ENCODE data around the gene CAVIN1.
"Not testable (repeated sequence)": the region's sequence is repeated elsewhere in the genome, so short reads cannot be mapped to it uniquely, and the experiment has no call there.

The CAVIN1 gene

GRCh38 chr17:42406615-42407288, 16.3 kb downstream of the CAVIN1 start:
- TF ChIP-seq, protein P1, sequence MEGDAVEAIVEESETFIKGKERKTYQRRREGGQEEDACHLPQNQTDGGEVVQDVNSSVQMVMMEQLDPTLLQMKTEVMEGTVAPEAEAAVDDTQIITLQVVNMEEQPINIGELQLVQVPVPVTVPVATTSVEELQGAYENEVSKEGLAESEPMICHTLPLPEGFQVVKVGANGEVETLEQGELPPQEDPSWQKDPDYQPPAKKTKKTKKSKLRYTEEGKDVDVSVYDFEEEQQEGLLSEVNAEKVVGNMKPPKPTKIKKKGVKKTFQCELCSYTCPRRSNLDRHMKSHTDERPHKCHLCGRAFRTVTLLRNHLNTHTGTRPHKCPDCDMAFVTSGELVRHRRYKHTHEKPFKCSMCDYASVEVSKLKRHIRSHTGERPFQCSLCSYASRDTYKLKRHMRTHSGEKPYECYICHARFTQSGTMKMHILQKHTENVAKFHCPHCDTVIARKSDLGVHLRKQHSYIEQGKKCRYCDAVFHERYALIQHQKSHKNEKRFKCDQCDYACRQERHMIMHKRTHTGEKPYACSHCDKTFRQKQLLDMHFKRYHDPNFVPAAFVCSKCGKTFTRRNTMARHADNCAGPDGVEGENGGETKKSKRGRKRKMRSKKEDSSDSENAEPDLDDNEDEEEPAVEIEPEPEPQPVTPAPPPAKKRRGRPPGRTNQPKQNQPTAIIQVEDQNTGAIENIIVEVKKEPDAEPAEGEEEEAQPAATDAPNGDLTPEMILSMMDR (conservative IDR thresholded peaks at IDR 0.05): no peak
- H3K27ac ChIP-seq: no peak overlapping the region

GRCh38 chr17:42405963-42406495, 17.0 kb downstream of the CAVIN1 start:
- H3K27ac ChIP-seq: no peak overlapping the region
- TF ChIP-seq, protein P1 (conservative IDR thresholded peaks at IDR 0.05): peak; percentile 85

DNA sequence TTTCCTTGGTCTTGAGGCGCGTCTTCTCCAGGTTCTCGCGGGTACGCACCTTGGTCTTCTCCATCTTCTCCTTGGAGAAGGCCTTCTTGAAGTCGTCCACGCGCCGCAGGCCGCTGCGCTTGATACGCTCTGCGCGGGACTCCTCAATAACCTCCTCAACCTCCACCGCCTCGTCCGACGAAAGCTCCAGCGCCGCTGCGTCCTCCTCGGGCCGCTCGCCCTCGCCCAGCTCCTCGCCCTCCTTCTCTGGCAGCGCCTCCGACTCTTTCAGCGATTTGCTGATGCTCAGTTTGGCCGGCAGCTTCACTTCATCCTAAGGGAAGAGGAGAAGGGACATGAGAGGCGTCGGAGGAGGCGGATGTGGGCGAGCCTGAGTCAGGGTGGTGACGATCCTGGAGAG, 18.0 kb downstream of the CAVIN1 start:
- TF ChIP-seq, protein P1 (conservative IDR thresholded peaks at IDR 0.05): no peak
- H3K27ac ChIP-seq: no peak overlapping the region

GRCh38 chr17:42404326-42405055, 18.6 kb downstream of the CAVIN1 start:
- no peak overlapping the region for H3K27ac ChIP-seq
- TF ChIP-seq, protein P1 (conservative IDR thresholded peaks at IDR 0.05): no peak

DNA sequence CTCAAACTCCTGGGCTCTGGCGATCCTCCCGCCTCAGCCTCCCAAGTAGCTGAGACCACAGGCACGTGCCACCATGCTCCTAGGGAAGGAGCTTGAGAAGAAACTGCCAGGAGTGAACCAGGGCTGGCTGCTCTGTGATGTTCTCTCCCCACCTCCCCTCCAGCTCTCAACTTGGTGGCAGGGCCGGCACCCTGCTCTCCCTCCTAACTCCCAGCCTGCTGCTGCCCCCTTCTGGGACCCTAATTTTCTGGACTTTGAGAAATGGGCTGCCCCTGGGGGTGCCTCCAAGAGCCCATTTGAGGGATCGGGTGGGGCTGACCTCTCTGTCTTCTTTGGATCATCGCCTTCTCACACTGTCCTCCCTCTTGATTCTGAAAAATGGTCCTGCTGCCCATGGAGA, 19.9 kb downstream of the CAVIN1 start:
- TF ChIP-seq, protein P1 (conservative IDR thresholded peaks at IDR 0.05): no peak
- no peak overlapping the region for H3K27ac ChIP-seq

- no peak overlapping the region for H3K27ac ChIP-seq
- TF ChIP-seq, protein P1 (conservative IDR thresholded peaks at IDR 0.05): no peak
Observed at GRCh38 chr17:42402117-42402516, 20.9 kb downstream of the CAVIN1 start.

DNA sequence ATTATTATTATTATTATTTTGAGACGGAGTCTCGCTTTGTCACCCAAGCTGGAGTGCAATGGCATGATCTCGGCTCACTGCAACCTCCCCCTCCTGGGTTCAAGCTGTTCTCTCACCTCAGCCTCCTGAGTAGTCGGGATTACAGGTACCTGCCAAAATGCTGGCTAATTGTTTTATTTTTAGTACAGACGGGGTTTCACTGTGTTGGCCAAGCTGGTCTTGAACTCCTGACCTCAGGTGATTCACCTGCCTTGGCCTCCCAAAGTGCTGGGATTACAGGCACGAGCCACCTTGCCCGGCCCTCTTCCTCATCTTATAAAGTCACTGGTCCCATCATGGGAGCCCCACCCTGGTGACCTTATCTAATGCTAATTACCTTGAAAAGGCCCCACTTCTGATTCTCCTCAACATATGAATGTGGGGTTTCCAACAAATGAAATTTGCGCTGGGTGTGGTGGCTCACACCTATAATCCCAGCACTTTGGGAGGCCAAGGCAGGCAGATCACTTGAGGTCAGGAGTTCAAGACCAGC, 22.1 kb downstream of the CAVIN1 start:
- H3K27ac ChIP-seq: not testable (repeated sequence)
